Loucy (cell line): ENCODE data around the gene SRC.

ENCODE experiments used
- H2AFZ ChIP-seq: fragments of 200-600 bp; sonication (generic); 2 replicates; pipeline ENCODE4 v1.6.0; 2016; ENCODE audit warnings: antibody characterized with exemption, mild to moderate bottlenecking, low read length, moderate library complexity
- H3F3A ChIP-seq: fragments of 200-600 bp; 2 replicates; pipeline ENCODE4 v1.6.0; 2016; ENCODE audit warnings: antibody characterized with exemption, low read depth, mild to moderate bottlenecking
- H3K27me3 ChIP-seq: fragments of 200-600 bp; sonication (generic); 2 replicates; pipeline ENCODE4 v1.6.1; 2014; ENCODE audit warnings: low read length, mild to moderate bottlenecking; ENCODE audit not compliant: insufficient read depth, poor library complexity, severe bottlenecking
- H3K36me3 ChIP-seq: fragments of 200-600 bp; sonication (generic); 2 replicates; pipeline ENCODE4 v1.6.1; 2016; ENCODE audit warnings: low read length; ENCODE audit not compliant: insufficient read depth
- H3K4me1 ChIP-seq: fragments of 200-600 bp; sonication (generic); 2 replicates; pipeline ENCODE4 v1.5.1; 2014; ENCODE audit warnings: low read length, mild to moderate bottlenecking; ENCODE audit not compliant: insufficient read depth, poor library complexity, severe bottlenecking
- H3K4me2 ChIP-seq: fragments of 200-600 bp; sonication (generic); 2 replicates; pipeline ENCODE4 v1.6.0; 2014; ENCODE audit warnings: antibody characterized with exemption, low read length, low read depth, mild to moderate bottlenecking; ENCODE audit not compliant: poor library complexity, severe bottlenecking
- H3K4me3 ChIP-seq: fragments of 200-600 bp; sonication (generic); 2 replicates; pipeline ENCODE4 v1.5.1; 2014; ENCODE audit warnings: low read length, mild to moderate bottlenecking, mixed read lengths; ENCODE audit not compliant: poor library complexity, severe bottlenecking
- H3K79me2 ChIP-seq: fragments of 200-600 bp; sonication (generic); 2 replicates; pipeline ENCODE4 v1.6.1; 2014; ENCODE audit warnings: low read length; ENCODE audit not compliant: insufficient read depth
- H3K9ac ChIP-seq: fragments of 200-600 bp; sonication (generic); 2 replicates; pipeline ENCODE4 v1.6.0; 2014; ENCODE audit warnings: mild to moderate bottlenecking, low read depth, low read length, moderate library complexity; ENCODE audit not compliant: poor library complexity, severe bottlenecking
- H3K9me2 ChIP-seq: fragments of 200-600 bp; sonication (generic); replicated peaks from 2 replicates; pipeline ENCODE4 v1.6.1; 2016; ENCODE audit warnings: low read depth, low read length, mixed read lengths
- H3K9me3 ChIP-seq: fragments of 200-600 bp; sonication (generic); 2 replicates; pipeline ENCODE4 v1.6.1; 2014; ENCODE audit warnings: mild to moderate bottlenecking, antibody characterized with exemption, low read length, low read depth; ENCODE audit not compliant: insufficient read depth
- H4K20me1 ChIP-seq: fragments of 200-600 bp; sonication (generic); 2 replicates; pipeline ENCODE4 v1.6.0; 2014; ENCODE audit warnings: antibody characterized with exemption, low read length, mild to moderate bottlenecking; ENCODE audit not compliant: insufficient read depth, poor library complexity, severe bottlenecking
- EZH2phosphoT487 ChIP-seq: fragments of 200-600 bp; IDR thresholded peaks from 2 replicates; pipeline ENCODE4 v1.6.1; 2018; ENCODE audit warnings: antibody characterized with exemption, mild to moderate bottlenecking, moderate library complexity, borderline replicate concordance
- TF ChIP-seq, protein P1 (sequence below): fragments of 200-600 bp; sonication (generic); conservative IDR thresholded peaks from 2 replicates; pipeline ENCODE4 v1.5.1; 2014; ENCODE audit warnings: mild to moderate bottlenecking, antibody characterized with exemption, low read length

The SRC gene

DNA sequence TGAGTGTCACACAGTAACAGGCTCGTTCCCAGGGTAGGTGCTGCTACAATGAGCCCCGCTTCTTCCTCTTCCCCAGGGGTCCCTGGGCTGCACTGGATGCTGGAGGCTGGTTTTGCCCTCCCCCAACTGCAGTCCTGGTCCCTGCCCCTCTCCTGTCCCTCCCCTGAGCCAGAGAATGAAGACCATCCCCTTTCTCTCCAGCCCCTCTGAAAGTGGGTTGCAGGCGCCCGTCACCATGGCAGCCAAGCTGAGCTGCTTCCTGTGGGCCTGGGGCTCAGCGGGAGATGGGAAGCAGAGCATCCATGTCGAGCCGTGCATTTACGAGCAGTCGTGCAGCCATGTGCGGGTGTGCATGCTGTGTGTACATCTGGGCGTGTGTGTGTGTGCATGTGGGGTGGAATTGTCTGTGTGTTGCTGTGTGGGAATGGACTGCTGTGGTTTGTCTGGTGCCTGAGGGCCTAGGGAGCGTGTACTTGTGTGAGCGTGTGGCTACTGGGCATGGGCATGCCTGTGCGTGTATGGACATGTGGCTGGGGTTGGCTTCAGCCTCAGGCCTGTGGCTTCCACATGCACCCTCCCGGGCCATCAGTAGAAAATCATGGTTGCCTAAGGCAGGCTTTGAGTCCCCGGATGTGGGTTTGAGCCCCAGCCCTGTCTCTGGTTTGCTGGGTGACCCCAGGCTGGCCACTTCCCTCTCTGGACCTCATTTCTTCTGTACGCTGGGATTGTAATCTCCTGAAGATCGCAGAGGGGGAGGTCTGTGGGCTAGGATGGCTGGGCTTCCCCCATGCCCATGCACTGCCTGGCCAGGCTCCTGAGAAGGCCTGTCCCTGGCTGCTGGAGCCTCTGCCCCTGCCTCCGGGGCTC, 48.8 kb downstream of the SRC start:
- Histone ChIP-seq H3K9me3 (no peaks in the 10 kb centered on the region), H4K20me1 (no peaks in the 10 kb centered on the region), H3K9me2 (no peaks in the 10 kb centered on the region), H2AFZ (no peak overlapping the region), H3F3A (no peaks in the 10 kb centered on the region), H3K9ac (peak overlapping the region; percentile 62), H3K27me3 (no peaks in the 10 kb centered on the region), H3K4me3 (no peak overlapping the region), H3K4me2 (no peak overlapping the region), H3K36me3 (no peaks in the 10 kb centered on the region), H3K4me1 (peaks cover 6% of the 10 kb centered on the region), H3K79me2 (no peaks in the 10 kb centered on the region)
- TF ChIP-seq, protein P1, sequence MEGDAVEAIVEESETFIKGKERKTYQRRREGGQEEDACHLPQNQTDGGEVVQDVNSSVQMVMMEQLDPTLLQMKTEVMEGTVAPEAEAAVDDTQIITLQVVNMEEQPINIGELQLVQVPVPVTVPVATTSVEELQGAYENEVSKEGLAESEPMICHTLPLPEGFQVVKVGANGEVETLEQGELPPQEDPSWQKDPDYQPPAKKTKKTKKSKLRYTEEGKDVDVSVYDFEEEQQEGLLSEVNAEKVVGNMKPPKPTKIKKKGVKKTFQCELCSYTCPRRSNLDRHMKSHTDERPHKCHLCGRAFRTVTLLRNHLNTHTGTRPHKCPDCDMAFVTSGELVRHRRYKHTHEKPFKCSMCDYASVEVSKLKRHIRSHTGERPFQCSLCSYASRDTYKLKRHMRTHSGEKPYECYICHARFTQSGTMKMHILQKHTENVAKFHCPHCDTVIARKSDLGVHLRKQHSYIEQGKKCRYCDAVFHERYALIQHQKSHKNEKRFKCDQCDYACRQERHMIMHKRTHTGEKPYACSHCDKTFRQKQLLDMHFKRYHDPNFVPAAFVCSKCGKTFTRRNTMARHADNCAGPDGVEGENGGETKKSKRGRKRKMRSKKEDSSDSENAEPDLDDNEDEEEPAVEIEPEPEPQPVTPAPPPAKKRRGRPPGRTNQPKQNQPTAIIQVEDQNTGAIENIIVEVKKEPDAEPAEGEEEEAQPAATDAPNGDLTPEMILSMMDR = no peak
- no peak for TF ChIP-seq EZH2phosphoT487

DNA sequence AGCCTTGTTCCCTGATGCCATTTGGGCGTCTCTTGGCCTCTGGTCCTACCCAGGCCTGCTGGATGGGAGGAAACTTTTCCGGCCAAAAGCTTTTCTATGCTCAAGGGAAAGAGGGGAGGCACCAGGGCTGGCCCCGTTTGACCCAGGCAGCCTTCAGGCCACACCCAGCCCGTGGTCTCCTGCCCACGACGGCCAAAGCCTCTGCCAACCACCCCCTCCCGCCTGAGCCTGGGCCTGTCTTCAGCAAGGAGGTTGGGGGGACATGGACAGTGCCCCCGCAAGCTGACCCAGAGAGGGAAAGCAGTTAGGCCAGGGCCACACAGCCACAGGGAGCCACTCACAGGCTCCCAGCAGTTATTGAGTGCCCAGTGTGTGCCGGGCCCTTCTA, 49.5 kb downstream of the SRC start:
- TF ChIP-seq EZH2phosphoT487 = no peak
- TF ChIP-seq, protein P1 = no peak
- no peaks in the 10 kb centered on the region for H3K79me2 ChIP-seq
- H3K9ac ChIP-seq = peak overlapping the region; percentile 62
- no peak overlapping the region for H2AFZ ChIP-seq
- H3K4me2 ChIP-seq = no peak overlapping the region
- peaks cover 6% of the 10 kb centered on the region for H3K4me1 ChIP-seq
- no peaks in the 10 kb centered on the region for H4K20me1 ChIP-seq
- H3K4me3 ChIP-seq = no peak overlapping the region
- H3K36me3 ChIP-seq = no peaks in the 10 kb centered on the region
- H3F3A ChIP-seq = no peaks in the 10 kb centered on the region
- no peaks in the 10 kb centered on the region for H3K9me2 ChIP-seq
- no peaks in the 10 kb centered on the region for H3K27me3 ChIP-seq
- H3K9me3 ChIP-seq = no peaks in the 10 kb centered on the region

DNA sequence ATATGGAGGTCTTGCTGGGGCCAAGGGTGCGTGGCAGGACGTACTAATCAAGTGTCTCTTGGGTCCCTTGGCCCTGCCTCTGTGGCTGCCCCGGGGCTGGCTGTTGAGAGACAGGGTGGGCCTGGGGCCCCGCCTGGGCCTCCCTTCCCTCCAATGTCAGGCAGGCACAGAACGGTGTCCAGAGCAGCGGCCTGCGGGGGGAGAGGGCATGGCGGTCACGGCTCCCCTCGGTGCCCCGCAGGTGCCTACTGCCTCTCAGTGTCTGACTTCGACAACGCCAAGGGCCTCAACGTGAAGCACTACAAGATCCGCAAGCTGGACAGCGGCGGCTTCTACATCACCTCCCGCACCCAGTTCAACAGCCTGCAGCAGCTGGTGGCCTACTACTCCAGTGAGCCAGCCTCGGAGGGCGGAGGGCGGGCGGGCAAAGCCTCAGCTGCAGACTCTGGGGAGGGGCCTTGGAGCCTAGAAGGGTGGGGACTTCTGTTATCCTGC, 50.0 kb downstream of the SRC start:
- Histone ChIP-seq H3K4me1 (peaks cover 6% of the 10 kb centered on the region), H3K36me3 (no peaks in the 10 kb centered on the region), H3K9me3 (no peaks in the 10 kb centered on the region), H3F3A (no peaks in the 10 kb centered on the region), H3K27me3 (no peaks in the 10 kb centered on the region), H3K9ac (peak overlapping the region; percentile 62), H3K4me2 (no peak overlapping the region), H3K79me2 (no peaks in the 10 kb centered on the region), H3K9me2 (no peaks in the 10 kb centered on the region), H3K4me3 (no peak overlapping the region), H2AFZ (no peak overlapping the region), H4K20me1 (no peaks in the 10 kb centered on the region)
- TF ChIP-seq EZH2phosphoT487 = no peak
- TF ChIP-seq, protein P1 = no peak
